ENCODE data around the gene ZNF598. TPM values are rescaled to one million over a fixed set of nuclear protein-coding genes. Genes with fewer than 3 reads are reported as not detected.

The ZNF598 gene
- polyA plus RNA-seq, 2 of the 4 experiments (the other 2 are of a cell fraction), result 17.7 to 33.8 TPM

GRCh38 chr16:2022723-2023091 lies 13.1 kb upstream of the ZNF598 start:
- CTCF ChIA-PET, result interaction anchor here (0.5 to 7.8 kb wide), 37 partner anchors 10 to 925 kb away, joined by 3 to 117 read pairs (median 4); partner anchors contain the start of genes ECI1, NTHL1, PKD1 and TRAF7
- H3K4me1 ChIP-seq, result peaks cover 31% of the 10 kb centered on the region
- no peak for FAIRE-seq

DNA sequence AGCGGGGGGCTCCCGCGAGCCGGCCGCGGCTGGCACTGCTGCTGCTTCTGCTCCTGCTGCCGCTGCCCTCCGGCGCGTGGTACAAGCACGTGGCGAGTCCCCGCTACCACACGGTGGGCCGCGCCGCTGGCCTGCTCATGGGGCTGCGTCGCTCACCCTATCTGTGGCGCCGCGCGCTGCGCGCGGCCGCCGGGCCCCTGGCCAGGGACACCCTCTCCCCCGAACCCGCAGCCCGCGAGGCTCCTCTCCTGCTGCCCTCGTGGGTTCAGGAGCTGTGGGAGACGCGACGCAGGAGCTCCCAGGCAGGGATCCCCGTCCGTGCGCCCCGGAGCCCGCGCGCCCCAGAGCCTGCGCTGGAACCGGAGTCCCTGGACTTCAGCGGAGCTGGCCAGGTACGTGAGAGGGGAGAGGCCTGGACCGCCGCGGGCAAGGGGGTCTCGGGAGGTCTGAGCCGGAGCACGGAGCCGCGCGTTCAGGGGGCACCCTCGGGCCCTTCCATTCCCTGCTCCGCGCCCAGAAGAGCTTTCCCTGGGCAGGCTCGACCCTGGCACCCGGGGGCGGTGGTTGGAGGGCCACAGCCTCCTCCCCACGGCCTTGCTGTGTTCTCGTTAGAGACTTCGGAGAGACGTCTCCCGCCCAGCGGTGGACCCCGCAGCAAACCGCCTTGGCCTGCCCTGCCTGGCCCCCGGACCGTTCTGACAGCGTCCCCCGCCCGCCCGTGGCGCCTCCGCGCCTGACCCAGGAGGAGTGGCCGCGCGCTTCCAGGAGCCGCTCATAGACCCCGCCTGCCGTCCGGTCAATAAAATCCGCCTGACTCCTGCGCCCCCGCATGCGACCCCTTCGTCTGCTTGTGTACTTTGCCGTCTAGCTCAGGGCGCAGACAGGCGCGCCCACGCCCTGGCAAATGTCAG lies 10.6 kb upstream of the ZNF598 start:
- TF ChIP-seq FOSL2 (IDR thresholded peaks at IDR 0.05) (no peak), FOSL2 (CRISPR knock-in tag; IDR thresholded peaks at IDR 0.05) (no peak), CEBPB (IDR thresholded peaks at IDR 0.05) (no peak), NFE2L2 (conservative IDR thresholded peaks at IDR 0.05; ENCODE audit: low read length) (no peak)
- 92% methylated on average over 89 of the region's 96 CpGs for WGBS (ENCODE audit: missing lambda C conversion rate)
- Histone ChIP-seq H3K4me2 (no peak overlapping the region), H3K4me3 (no peak overlapping the region), H3K9me3 (no peaks in the 10 kb centered on the region), H3K27ac (no peak overlapping the region), H3K4me1 (peaks cover 37% of the 10 kb centered on the region)
- DNase-seq (ENCODE audit: low read depth in 1 of 2, low spot score in 1 of 2), result no peak
- FAIRE-seq, result no peak
- POLR2A ChIA-PET, result interaction anchor here (1.3 kb wide), 1 partner anchor 135 kb away, joined by 3 read pairs; the partner anchor contains the start of gene TRAF7
- no peak for ATAC-seq
- CTCF ChIA-PET, result interaction anchor here (1.4 to 5.1 kb wide), 5 partner anchors 16 to 121 kb away, joined by 3 to 37 read pairs (median 17); no protein-coding TSS in a partner anchor

More at GRCh38 chr16:2022723-2023091, 13.1 kb upstream of the ZNF598 start:
- peak; percentile 68 to 84 for ATAC-seq
- TF ChIP-seq, protein P1, sequence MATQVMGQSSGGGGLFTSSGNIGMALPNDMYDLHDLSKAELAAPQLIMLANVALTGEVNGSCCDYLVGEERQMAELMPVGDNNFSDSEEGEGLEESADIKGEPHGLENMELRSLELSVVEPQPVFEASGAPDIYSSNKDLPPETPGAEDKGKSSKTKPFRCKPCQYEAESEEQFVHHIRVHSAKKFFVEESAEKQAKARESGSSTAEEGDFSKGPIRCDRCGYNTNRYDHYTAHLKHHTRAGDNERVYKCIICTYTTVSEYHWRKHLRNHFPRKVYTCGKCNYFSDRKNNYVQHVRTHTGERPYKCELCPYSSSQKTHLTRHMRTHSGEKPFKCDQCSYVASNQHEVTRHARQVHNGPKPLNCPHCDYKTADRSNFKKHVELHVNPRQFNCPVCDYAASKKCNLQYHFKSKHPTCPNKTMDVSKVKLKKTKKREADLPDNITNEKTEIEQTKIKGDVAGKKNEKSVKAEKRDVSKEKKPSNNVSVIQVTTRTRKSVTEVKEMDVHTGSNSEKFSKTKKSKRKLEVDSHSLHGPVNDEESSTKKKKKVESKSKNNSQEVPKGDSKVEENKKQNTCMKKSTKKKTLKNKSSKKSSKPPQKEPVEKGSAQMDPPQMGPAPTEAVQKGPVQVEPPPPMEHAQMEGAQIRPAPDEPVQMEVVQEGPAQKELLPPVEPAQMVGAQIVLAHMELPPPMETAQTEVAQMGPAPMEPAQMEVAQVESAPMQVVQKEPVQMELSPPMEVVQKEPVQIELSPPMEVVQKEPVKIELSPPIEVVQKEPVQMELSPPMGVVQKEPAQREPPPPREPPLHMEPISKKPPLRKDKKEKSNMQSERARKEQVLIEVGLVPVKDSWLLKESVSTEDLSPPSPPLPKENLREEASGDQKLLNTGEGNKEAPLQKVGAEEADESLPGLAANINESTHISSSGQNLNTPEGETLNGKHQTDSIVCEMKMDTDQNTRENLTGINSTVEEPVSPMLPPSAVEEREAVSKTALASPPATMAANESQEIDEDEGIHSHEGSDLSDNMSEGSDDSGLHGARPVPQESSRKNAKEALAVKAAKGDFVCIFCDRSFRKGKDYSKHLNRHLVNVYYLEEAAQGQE (IDR thresholded peaks at IDR 0.05), result peak; percentile 70
- TF ChIP-seq HDAC2 (IDR thresholded peaks at IDR 0.05) (no peak), CHD2 (IDR thresholded peaks at IDR 0.05; ENCODE audit: low read length, partially characterized antibody) (peak; percentile 75), BCL3 (IDR thresholded peaks at IDR 0.05) (0 out of 3 replicates have a peak, but pooled peaks have one; percentile 53)
- TF ChIP-seq, protein P2, sequence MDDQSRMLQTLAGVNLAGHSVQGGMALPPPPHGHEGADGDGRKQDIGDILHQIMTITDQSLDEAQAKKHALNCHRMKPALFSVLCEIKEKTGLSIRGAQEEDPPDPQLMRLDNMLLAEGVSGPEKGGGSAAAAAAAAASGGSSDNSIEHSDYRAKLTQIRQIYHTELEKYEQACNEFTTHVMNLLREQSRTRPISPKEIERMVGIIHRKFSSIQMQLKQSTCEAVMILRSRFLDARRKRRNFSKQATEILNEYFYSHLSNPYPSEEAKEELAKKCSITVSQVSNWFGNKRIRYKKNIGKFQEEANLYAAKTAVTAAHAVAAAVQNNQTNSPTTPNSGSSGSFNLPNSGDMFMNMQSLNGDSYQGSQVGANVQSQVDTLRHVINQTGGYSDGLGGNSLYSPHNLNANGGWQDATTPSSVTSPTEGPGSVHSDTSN (IDR thresholded peaks at IDR 0.05), result no peak
- 3% methylated on average over 10 of the region's 14 CpGs for WGBS (ENCODE audit: missing lambda C conversion rate)
- H3K9me3 ChIP-seq, result no peaks in the 10 kb centered on the region
- H3K4me3 ChIP-seq, result peak overlapping the region; percentile 34
- H3K27ac ChIP-seq, result peak overlapping the region; percentile 89 to 97
- H3K4me2 ChIP-seq, result peak overlapping the region; percentile 92
- DNase-seq (ENCODE audit: low read depth in 1 of 2, low spot score in 1 of 2), result peak; percentile 84 to 89
- POLR2A ChIA-PET, result interaction anchor here (0.7 to 2.7 kb wide), 4 partner anchors 58 to 133 kb away, joined by 3 to 19 read pairs (median 4); partner anchors contain the start of genes RPS2 and TRAF7

DNA sequence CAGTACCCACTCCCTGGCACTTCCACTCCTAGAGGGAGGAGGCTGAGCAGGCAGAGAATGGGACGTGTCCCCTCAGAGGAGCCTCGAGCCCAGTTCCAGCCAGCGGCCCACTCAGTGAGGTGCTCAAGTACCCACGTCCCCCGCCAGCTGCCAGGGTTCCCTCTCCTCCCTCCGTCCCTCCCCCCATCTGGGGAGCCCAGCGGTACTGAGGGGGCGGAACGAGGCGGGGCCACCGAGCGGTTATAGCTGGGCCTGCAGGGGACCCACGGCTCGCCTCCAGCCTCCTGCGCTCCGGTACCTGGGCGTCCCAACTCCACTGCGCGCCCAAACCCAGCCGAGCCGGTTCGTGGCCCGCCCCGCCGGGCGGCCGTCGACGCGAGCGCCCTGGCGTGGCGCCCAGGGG lies 9.9 kb upstream of the ZNF598 start, which contains the start of gene NPW:
Gene NPW (plus strand): TSS at position 268 of the 403 bp plus-strand sequence.
- DNase-seq (ENCODE audit: low read depth in 1 of 2, low spot score in 1 of 2), result no peak
- Histone ChIP-seq H3K4me3 (no peak within 1 kb of the TSS), H3K4me2 (no peak within 1 kb of the TSS), H3K27ac (peak within 1 kb of the TSS in 1 of 2 experiments; percentile 36; a peak in 1 of 6 replicates), H3K4me1 (peaks cover 44% of the 10 kb centered on the region), H3K9me3 (no peaks in the 10 kb centered on the region)
- no peak for ATAC-seq
- 84% methylated on average over 17 of the region's 33 CpGs for WGBS (ENCODE audit: missing lambda C conversion rate)
- ChIA-PET CTCF (interaction anchor here (1.4 to 2.4 kb wide), 3 partner anchors 16 to 121 kb away, joined by 3 to 17 read pairs (median 11); no protein-coding TSS in a partner anchor), POLR2A (interaction anchor here (1.3 kb wide), 1 partner anchor 136 kb away, joined by 3 read pairs; the partner anchor contains the start of gene TRAF7)
- no peak for FAIRE-seq
- no peak for TF ChIP-seq MAX (IDR thresholded peaks at IDR 0.05)
- TF ChIP-seq NPAS2 (CRISPR knock-in tag; IDR thresholded peaks at IDR 0.05; ENCODE audit: borderline replicate concordance), result no peak
- no peak for TF ChIP-seq SMC3 (IDR thresholded peaks at IDR 0.05)
- no peak for TF ChIP-seq CHD4 (IDR thresholded peaks at IDR 0.05; ENCODE audit: borderline replicate concordance)
- TF ChIP-seq ESRRA (IDR thresholded peaks at IDR 0.05; ENCODE audit: borderline replicate concordance, low read length), result no peak
- no peak for TF ChIP-seq CTCF (IDR thresholded peaks at IDR 0.05)
- no peak for TF ChIP-seq MAFK (IDR thresholded peaks at IDR 0.05; ENCODE audit: partially characterized antibody)
- TF ChIP-seq ZFP36 (IDR thresholded peaks at IDR 0.05; ENCODE audit: borderline replicate concordance, partially characterized antibody), result no peak
- TF ChIP-seq, protein P1 (IDR thresholded peaks at IDR 0.05), result no peak
- no peak for TF ChIP-seq CEBPB (IDR thresholded peaks at IDR 0.05)
- no peak for TF ChIP-seq EP300 (IDR thresholded peaks at IDR 0.05)
